K562 (cell line): ENCODE data around the gene GPER1. TPM values are rescaled to one million over a fixed set of nuclear protein-coding genes. Genes with fewer than 3 reads are reported as not detected.

ENCODE experiments used
- ATAC-seq: fragments of 200-7000 bp; cut with Tn5 transposase; 3 replicates; pipeline ENCODE4 v1.9.1; 2020; ENCODE audit warnings: moderate library complexity
- BruUV-seq: library from RNA; stranded (reverse); fragments of 400-500 nt; replicated peaks from 2 replicates; lab custom pipeline; 2021; lab: Mats Ljungman, UMichigan
- CTCF ChIA-PET: fragments of 300-600 bp; formaldehyde crosslinking; extraction: SDS; loops from one replicate; lab custom pipeline; 2021; ENCODE audit warnings: low intra/inter-chr PET ratio; lab: Yijun Ruan, JAX
- POLR2A ChIA-PET: fragments of 300-600, 350-650 bp; sonication (Branson Sonifier 250); formaldehyde crosslinking; extraction: SDS; loops from one replicate; lab custom pipeline; 2021; ENCODE audit warnings: antibody characterized with exemption, inconsistent platforms; lab: Yijun Ruan, JAX
- DNase-seq, 4 experiments: peaks; one replicate each; pipeline versions ENCODE4 v3.0.0 to v3.0.0-alpha.2; 2011 to 2018; ENCODE audit warnings: low spot score in 3 of 4, mixed read lengths in 3 of 4; ENCODE audit errors: extremely low read depth in 1 of 4
- FAIRE-seq: peaks from 2 replicates; lab custom pipeline; 2011; peaks lifted over from hg19 to GRCh38; lab: Jason Lieb, UNC
- H2AFZ ChIP-seq: 2 replicates; pipeline ENCODE4 v1.6.0; 2011; ENCODE audit warnings: low read depth, low read length, control low read depth, inconsistent platforms
- H3K27ac ChIP-seq: fragments of 200-600 bp; 3 replicates; pipeline ENCODE4 v1.8.0; 2011; ENCODE audit warnings: low read depth, mild to moderate bottlenecking, control low read depth, inconsistent platforms, low read length, moderate library complexity, mixed read lengths; ENCODE audit errors: extremely low read depth
- H3K27me3 ChIP-seq, 2 experiments: fragments of 300-600 bp in 1 of 2; 2 replicates in 1 of 2; 3 replicates in 1 of 2; pipeline versions ENCODE4 v1.6.0 to v1.8.0; 2011; ENCODE audit warnings: inconsistent platforms in 2 of 2, low read length in 2 of 2, mild to moderate bottlenecking in 1 of 2, mixed read lengths in 1 of 2, moderate library complexity in 1 of 2; ENCODE audit not compliant: control insufficient read depth in 2 of 2, insufficient read depth in 2 of 2
- H3K36me3 ChIP-seq: fragments of 300-600 bp; 3 replicates; pipeline ENCODE4 v1.8.0; 2011; ENCODE audit warnings: mild to moderate bottlenecking, low read length, inconsistent platforms; ENCODE audit not compliant: control insufficient read depth, insufficient read depth
- H3K4me1 ChIP-seq, 2 experiments: fragments of 200-600 bp in 1 of 2; replicated peaks in 1 of 2; 2 replicates in 1 of 2; 3 replicates in 1 of 2; pipeline versions ENCODE4 v1.5.1 to v1.8.0; 2011; ENCODE audit warnings: inconsistent platforms in 2 of 2, low read length in 2 of 2, mild to moderate bottlenecking in 1 of 2, mixed read lengths in 1 of 2, moderate library complexity in 1 of 2; ENCODE audit not compliant: control insufficient read depth in 2 of 2, insufficient read depth in 2 of 2
- H3K4me2 ChIP-seq: 2 replicates; pipeline ENCODE4 v1.6.1; 2011; ENCODE audit warnings: low read length, control low read depth, inconsistent platforms, mixed read lengths; ENCODE audit not compliant: insufficient read depth
- H3K4me3 ChIP-seq: fragments of 200-600 bp; sonication (generic), shearing (Covaris generic); 2 replicates; pipeline ENCODE4 v1.5.1; 2016; ENCODE audit warnings: control low read depth, inconsistent platforms
- H3K79me2 ChIP-seq: fragments of 200-600 bp; 3 replicates; pipeline ENCODE4 v1.8.0; 2011; ENCODE audit warnings: low read length, inconsistent platforms; ENCODE audit not compliant: control insufficient read depth, insufficient read depth
- H3K9ac ChIP-seq, 2 experiments: 2 replicates each; pipeline versions ENCODE4 v1.6.0 to v1.6.1; 2011; ENCODE audit warnings: low read depth in 2 of 2, low read length in 2 of 2, control low read depth in 1 of 2, inconsistent platforms in 1 of 2, mild to moderate bottlenecking in 1 of 2, mixed read lengths in 1 of 2; ENCODE audit not compliant: insufficient read depth in 1 of 2
- H3K9me1 ChIP-seq: one replicate; pipeline ENCODE4 v1.6.0; 2011; ENCODE audit warnings: inconsistent platforms, mild to moderate bottlenecking, low read length, moderate library complexity; ENCODE audit not compliant: control insufficient read depth, insufficient read depth
- H3K9me3 ChIP-seq: replicated peaks from 2 replicates; pipeline ENCODE4 v1.5.1; 2011; ENCODE audit warnings: low read depth, low read length, inconsistent platforms; ENCODE audit not compliant: control insufficient read depth, insufficient read depth
- H4K20me1 ChIP-seq: replicated peaks from 2 replicates; pipeline ENCODE4 v1.6.1; 2011; ENCODE audit warnings: low read length, inconsistent platforms, mixed read lengths; ENCODE audit not compliant: control insufficient read depth, insufficient read depth
- CEBPG ChIP-seq, 3 experiments: fragments of 200-800 bp in 1 of 3; sonication (Bioruptor generic) in 1 of 3; sonication (generic) in 1 of 3; formaldehyde crosslinking in 1 of 3; IDR thresholded peaks in 2 of 3; conservative IDR thresholded peaks in 1 of 3; 2 replicates each; pipeline versions ENCODE4 v1.6.1 to v1.8.0; 2016 to 2022; ENCODE audit warnings: missing compliant biosample characterization in 2 of 3, missing genetic modification characterization in 2 of 3, mild to moderate bottlenecking in 1 of 3, missing genetic modification reagents in 1 of 3
- MAFF ChIP-seq: IDR thresholded peaks from 2 replicates; pipeline ENCODE4 v1.6.1; 2012; ENCODE audit warnings: low read length, improper control_type of control experiment
- MCM5 ChIP-seq: fragments of 450-650 bp; IDR thresholded peaks from 2 replicates; pipeline ENCODE4 v1.6.1; 2016; ENCODE audit warnings: low read depth
- POLR2AphosphoS5 ChIP-seq: IDR thresholded peaks from 2 replicates; pipeline ENCODE4 v1.6.1; 2011; ENCODE audit warnings: mild to moderate bottlenecking, low read depth, low read length, moderate library complexity; ENCODE audit not compliant: control insufficient read depth, insufficient read depth
- POLR3G ChIP-seq: IDR thresholded peaks from 2 replicates; pipeline ENCODE4 v1.6.1; 2011; ENCODE audit not compliant: insufficient read length, insufficient replicate concordance; ENCODE audit errors: extremely low read depth
- PTBP1 ChIP-seq: fragments of 200-400 bp; formaldehyde crosslinking; IDR thresholded peaks from 2 replicates; pipeline ENCODE4 v1.6.1; 2017; ENCODE audit warnings: low read depth, low read length
- SETDB1 ChIP-seq: IDR thresholded peaks from one replicate; pipeline ENCODE4 v1.6.1; 2012; ENCODE audit warnings: low read length, control low read depth, inconsistent platforms
- SIN3B ChIP-seq: fragments of 450-650 bp; IDR thresholded peaks from 2 replicates; pipeline ENCODE4 v1.6.1; 2017; ENCODE audit warnings: low read depth, mild to moderate bottlenecking, moderate library complexity
- SMAD2 ChIP-seq: fragments of 150-350 bp; IDR thresholded peaks from 2 replicates; pipeline ENCODE4 v1.6.1; 2014; ENCODE audit warnings: low read depth, mild to moderate bottlenecking, low read length
- TRIM24 ChIP-seq, 2 experiments: fragments of 450-650 bp; IDR thresholded peaks; 2 replicates each; pipeline ENCODE4 v1.6.1; 2016
- ZBTB1 ChIP-seq: sonication (generic); formaldehyde crosslinking; IDR thresholded peaks from 2 replicates; pipeline ENCODE4 v1.8.1; 2023; ENCODE audit warnings: missing genetic modification reagents, low read depth, mild to moderate bottlenecking, borderline replicate concordance
- ZNF57 ChIP-seq: fragments of 450-650 bp; formaldehyde crosslinking; IDR thresholded peaks from 2 replicates; pipeline ENCODE4 v1.4.0; 2020; ENCODE audit warnings: mild to moderate bottlenecking, moderate library complexity
- WGBS: fragments of 100-300 bp; shearing (Covaris generic); methylation state at CpG from one replicate; pipeline ENCODE4 v1.1.6; 2016; ENCODE audit warnings: low coverage, mixed read lengths; ENCODE audit not compliant: insufficient coverage; ENCODE audit errors: missing lambda C conversion rate; 5-methylcytosine and 5-hydroxymethylcytosine counted together
- in situ Hi-C: fragments of 300-500 bp; cut with MboI; formaldehyde crosslinking; loops from 4 replicates; pipeline ENCODE4 v1.15.0; 2018; ENCODE audit warnings: inconsistent platforms, mixed read lengths
- intact Hi-C: fragments of 100-400 bp; cut with micrococcal nuclease; formaldehyde crosslinking; loops from 2 replicates; pipeline ENCODE4 v1.14.2; 2022
- polyA plus RNA-seq, 8 experiments: library from polyadenylated mRNA; depleted of rRNA in 4 of 8; stranded (reverse) in 5 of 8; unstranded in 3 of 8; fragments of >200 nt; fragmentation: Nextera tagmentation in 2 of 8; fragmentation: Illumina TruSeq in 1 of 8; extraction: Ambion mirVana in 2 of 8; extraction: Trizol in 1 of 8; gene quantifications; 2 replicates each; pipeline versions ENCODE4 v1.2.1 to v1.2.3, GENCODE V29; 2011 to 2014; ENCODE audit warnings: inconsistent platforms in 1 of 8, missing spikeins in 1 of 8
- total RNA-seq, 7 experiments: library from RNA; depleted of rRNA in 6 of 7; stranded (reverse); fragments of >200 nt in 6 of 7; fragmentation: Illumina TruSeq in 2 of 7; extraction: Trizol in 2 of 7; gene quantifications; 2 replicates each; pipeline versions ENCODE4 v1.2.1 to v1.2.3, GENCODE V29; 2011 to 2021; ENCODE audit warnings: low replicate concordance in 1 of 7
- TF ChIP-seq, protein P1 (sequence below): fragments of 450-650 bp; IDR thresholded peaks from 2 replicates; pipeline ENCODE4 v1.6.1; 2018; ENCODE audit warnings: mild to moderate bottlenecking, low read depth; ENCODE audit not compliant: partially characterized antibody
- TF ChIP-seq, protein P2 (sequence below): fragments of 450-650 bp; IDR thresholded peaks from 2 replicates; pipeline ENCODE4 v1.6.1; 2016; ENCODE audit warnings: low read depth

Gene GPER1
- total and polyA plus RNA-seq, 9 of the 15 experiments (the other 6 are each of a cell fraction or from before 2014, with no cell fraction given): 0.04 to 0.09 (median 0.08) TPM; not detected in 6

DNA sequence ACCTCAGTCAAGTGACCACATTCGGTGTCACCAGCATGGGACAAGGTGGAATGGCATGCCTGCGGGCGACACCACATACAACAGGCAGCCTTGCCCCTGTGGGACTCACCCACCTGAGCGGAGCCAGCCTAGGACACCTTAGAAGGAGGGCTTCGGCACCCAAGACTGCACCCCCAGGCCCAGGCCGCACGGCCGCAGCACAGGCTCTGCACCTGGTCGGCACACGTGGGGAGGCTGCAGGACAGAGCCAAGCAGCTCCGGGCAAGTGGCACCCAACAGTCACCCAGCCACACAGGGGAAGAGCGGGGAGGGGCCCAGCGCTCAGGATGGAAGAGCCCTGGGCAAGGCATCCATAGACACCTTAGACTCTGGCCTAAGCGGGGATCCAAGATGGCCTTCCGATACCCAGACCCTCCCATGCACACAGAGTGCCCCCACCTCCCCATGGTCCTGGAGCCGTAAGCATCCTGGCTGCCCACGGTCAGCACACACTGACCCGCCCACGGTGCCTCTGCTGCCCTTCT lies 16.1 kb upstream of the GPER1 start:
- FAIRE-seq (no peak), ATAC-seq (no peak), DNase-seq (no peak)
- H2AFZ ChIP-seq: no peak overlapping the region
- H3K4me1 ChIP-seq: peaks cover 0 to 28% of the 10 kb centered on the region in 2 experiments; a peak in 2 of 5 replicates
- BruUV-seq: no TSS peak
- in situ Hi-C loops (no loop called here), intact Hi-C loops (no loop called here)
- no peak overlapping the region for H3K4me3 ChIP-seq
- H3K9me3 ChIP-seq: peaks cover 3% of the 10 kb centered on the region; the same call in 1 of the 2 replicates
- no peaks in the 10 kb centered on the region for H3K79me2 ChIP-seq
- ChIA-PET CTCF (no interaction called here), POLR2A (no interaction called here)
- no peaks in the 10 kb centered on the region; a peak in 1 of 5 replicates for H3K27me3 ChIP-seq
- 96% methylated on average over 17 of the region's 19 CpGs for WGBS
- H3K4me2 ChIP-seq: no peak overlapping the region
- H3K9me1 ChIP-seq: no peaks in the 10 kb centered on the region
- H3K27ac ChIP-seq: no peak overlapping the region
- no peak overlapping the region for H3K9ac ChIP-seq
- no peaks in the 10 kb centered on the region for H4K20me1 ChIP-seq
- no peaks in the 10 kb centered on the region for H3K36me3 ChIP-seq
- TF ChIP-seq PTBP1 (no peak), MCM5 (no peak), MAFF (no peak), POLR3G (no peak), SMAD2 (no peak), CEBPG (CRISPR knock-in tag; IDR thresholded peaks at IDR 0.05) (no peak), CEBPG (tag; conservative IDR thresholded peaks at IDR 0.05 in 1 of 2, IDR thresholded peaks at IDR 0.05 in 1 of 2) (no peak), ZBTB1 (CRISPR knock-in tag) (no peak), SIN3B (no peak), TRIM24 (IDR thresholded peaks at IDR 0.05) (no peak), SETDB1 (no peak), POLR2AphosphoS5 (no peak), ZNF57 (CRISPR knock-in tag) (no peak)
- TF ChIP-seq, protein P1, sequence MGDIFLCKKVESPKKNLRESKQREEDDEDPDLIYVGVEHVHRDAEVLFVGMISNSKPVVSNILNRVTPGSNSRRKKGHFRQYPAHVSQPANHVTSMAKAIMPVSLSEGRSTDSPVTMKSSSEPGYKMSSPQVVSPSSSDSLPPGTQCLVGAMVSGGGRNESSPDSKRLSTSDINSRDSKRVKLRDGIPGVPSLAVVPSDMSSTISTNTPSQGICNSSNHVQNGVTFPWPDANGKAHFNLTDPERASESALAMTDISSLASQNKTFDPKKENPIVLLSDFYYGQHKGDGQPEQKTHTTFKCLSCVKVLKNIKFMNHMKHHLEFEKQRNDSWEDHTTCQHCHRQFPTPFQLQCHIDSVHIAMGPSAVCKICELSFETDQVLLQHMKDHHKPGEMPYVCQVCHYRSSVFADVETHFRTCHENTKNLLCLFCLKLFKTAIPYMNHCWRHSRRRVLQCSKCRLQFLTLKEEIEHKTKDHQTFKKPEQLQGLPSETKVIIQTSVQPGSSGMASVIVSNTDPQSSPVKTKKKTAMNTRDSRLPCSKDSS: no peak
- TF ChIP-seq, protein P2, sequence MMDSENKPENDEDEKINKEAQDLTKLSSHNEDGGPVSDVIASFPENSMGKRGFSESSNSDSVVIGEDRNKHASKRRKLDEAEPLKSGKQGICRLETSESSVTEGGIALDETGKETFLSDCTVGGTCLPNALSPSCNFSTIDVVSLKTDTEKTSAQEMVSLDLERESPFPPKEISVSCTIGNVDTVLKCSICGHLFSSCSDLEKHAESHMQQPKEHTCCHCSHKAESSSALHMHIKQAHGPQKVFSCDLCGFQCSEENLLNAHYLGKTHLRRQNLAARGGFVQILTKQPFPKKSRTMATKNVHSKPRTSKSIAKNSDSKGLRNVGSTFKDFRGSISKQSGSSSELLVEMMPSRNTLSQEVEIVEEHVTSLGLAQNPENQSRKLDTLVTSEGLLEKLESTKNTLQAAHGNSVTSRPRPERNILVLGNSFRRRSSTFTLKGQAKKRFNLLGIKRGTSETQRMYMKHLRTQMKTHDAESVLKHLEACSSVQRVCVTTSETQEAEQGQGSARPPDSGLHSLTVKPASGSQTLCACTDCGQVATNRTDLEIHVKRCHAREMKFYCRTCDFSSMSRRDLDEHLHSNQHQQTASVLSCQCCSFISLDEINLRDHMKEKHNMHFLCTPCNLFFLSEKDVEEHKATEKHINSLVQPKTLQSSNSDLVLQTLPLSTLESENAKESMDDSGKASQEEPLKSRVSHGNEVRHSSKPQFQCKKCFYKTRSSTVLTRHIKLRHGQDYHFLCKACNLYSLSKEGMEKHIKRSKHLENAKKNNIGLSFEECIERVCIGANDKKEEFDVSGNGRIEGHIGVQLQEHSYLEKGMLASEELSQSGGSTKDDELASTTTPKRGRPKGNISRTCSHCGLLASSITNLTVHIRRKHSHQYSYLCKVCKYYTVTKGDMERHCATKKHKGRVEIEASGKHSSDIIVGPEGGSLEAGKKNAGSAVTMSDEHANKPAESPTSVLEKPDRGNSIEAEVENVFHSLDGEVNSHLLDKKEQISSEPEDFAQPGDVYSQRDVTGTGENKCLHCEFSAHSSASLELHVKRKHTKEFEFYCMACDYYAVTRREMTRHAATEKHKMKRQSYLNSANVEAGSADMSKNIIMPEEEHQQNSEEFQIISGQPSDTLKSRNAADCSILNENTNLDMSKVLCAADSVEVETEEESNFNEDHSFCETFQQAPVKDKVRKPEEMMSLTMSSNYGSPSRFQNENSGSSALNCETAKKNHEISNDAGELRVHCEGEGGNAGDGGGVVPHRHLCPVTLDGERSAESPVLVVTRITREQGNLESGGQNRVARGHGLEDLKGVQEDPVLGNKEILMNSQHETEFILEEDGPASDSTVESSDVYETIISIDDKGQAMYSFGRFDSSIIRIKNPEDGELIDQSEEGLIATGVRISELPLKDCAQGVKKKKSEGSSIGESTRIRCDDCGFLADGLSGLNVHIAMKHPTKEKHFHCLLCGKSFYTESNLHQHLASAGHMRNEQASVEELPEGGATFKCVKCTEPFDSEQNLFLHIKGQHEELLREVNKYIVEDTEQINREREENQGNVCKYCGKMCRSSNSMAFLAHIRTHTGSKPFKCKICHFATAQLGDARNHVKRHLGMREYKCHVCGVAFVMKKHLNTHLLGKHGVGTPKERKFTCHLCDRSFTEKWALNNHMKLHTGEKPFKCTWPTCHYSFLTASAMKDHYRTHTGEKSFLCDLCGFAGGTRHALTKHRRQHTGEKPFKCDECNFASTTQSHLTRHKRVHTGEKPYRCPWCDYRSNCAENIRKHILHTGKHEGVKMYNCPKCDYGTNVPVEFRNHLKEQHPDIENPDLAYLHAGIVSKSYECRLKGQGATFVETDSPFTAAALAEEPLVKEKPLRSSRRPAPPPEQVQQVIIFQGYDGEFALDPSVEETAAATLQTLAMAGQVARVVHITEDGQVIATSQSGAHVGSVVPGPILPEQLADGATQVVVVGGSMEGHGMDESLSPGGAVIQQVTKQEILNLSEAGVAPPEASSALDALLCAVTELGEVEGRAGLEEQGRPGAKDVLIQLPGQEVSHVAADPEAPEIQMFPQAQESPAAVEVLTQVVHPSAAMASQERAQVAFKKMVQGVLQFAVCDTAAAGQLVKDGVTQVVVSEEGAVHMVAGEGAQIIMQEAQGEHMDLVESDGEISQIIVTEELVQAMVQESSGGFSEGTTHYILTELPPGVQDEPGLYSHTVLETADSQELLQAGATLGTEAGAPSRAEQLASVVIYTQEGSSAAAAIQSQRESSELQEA: no peak
